ENCODE results near the gene MDP1. TPM values are rescaled to one million over a fixed set of nuclear protein-coding genes. Genes with fewer than 3 reads are reported as not detected.
A peak's percentile ranks its signal among the peaks of the same experiment; 100 is the strongest.
"Not testable (repeated sequence)": the region's sequence is repeated elsewhere in the genome, so short reads cannot be mapped to it uniquely, and the experiment has no call there.

MDP1 gene
- total RNA-seq, 4 donors from 2014 or later: 7.4 to 17.5 (median 10.5) TPM

GRCh38 chr14:24206260-24207103 is 9.4 kb downstream of the MDP1 start:
- Histone ChIP-seq H3K27ac (no peak overlapping the region), H3K36me3 (peaks cover 0 to 75% (median 0%) of the 10 kb centered on the region in 3 donors), H3K4me1 (no peaks in the 10 kb centered on the region), H3K4me3 (no peak overlapping the region), H3K27me3 (no peaks in the 10 kb centered on the region), H3K9me3 (no peaks in the 10 kb centered on the region)
- no peak for DNase-seq
- TF ChIP-seq CTCF (IDR thresholded peaks at IDR 0.05) (no peak), POLR2A (IDR thresholded peaks at IDR 0.05) (no peak)

DNA sequence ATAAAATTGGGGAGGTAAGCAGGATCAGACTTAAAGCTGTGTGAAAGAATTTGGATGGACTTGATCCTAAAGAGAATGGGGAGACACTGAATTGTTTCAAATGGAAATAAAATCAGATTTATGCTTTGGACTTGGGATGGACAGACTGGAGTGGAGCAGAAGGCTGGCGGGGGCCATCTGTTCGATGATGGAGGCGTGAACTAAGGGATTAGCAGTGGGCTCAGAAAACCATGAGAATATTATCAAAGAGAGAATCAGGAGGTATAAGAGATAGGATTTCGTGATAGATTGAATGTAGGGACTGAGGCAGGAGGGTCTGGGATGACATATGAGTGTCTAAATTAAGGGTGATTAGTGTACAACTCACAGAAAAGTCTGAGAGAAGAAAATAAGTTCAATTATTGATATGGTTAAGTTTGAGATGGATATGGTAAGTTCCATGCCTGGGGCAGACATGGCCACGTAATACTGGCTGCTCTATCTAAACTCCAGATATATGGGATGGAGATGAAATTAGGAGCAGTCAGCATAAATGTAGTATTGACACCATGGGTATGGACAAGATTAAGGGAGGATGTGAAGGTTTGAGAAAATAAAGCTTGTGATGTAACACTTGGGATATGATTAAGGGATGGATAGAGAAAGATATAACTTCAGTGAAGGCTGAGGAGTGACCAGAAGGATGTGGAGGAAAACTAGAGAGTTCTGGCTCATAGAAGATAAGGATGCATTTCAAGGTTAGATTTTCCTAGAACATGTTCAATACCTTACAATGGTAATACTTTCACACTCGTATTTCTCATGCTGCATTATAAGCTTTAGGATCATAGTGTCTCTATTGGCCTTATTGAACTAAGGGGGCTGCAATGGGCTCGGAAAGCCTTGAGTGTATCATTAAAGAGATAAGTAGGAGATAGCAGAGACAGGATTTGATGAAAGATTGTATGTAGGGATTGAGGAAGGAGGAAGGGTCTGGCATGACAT is 11.4 kb downstream of the MDP1 start:
- H3K36me3 ChIP-seq: peaks cover 0 to 66% (median 0%) of the 10 kb centered on the region in 3 donors
- no peaks in the 10 kb centered on the region for H3K9me3 ChIP-seq
- no peak for DNase-seq
- no peak overlapping the region for H3K4me3 ChIP-seq
- no peaks in the 10 kb centered on the region for H3K4me1 ChIP-seq
- no peaks in the 10 kb centered on the region for H3K27me3 ChIP-seq
- TF ChIP-seq POLR2A (IDR thresholded peaks at IDR 0.05) (no peak), CTCF (IDR thresholded peaks at IDR 0.05) (no peak)
- H3K27ac ChIP-seq: no peak overlapping the region

DNA sequence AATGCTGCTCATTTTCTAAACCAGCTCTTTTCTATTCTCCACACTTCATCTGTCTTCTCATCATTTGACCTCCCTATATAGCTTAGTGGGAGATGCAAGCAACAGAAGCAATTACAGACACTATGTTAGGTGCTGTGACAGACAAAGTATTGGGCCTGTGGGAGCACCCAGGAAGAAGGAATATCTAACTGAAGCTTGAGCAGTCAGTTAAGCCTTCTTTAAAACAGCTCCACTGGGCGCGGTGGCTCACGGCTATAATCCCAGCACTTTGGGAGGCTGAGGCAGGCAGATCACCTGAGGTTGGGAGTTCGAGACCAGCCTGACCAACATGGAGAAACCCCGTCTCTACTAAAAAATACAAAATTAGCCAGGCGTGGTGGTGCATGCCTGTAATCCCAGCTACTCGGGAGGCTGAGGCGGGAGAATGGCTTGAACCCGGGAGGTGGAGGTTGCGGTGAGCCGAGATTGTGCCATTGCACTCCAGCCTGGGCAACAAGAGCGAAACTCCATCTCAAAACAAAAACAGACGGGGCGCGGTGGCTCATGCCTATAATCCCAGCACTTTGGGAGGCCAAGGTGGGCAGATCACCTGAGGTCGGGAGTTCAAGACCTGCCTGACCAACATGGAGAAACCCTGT is 12.5 kb downstream of the MDP1 start:
- not testable (repeated sequence) for H3K27ac ChIP-seq, H3K4me3 ChIP-seq, DNase-seq, H3K27me3 ChIP-seq, H3K4me1 ChIP-seq, H3K9me3 ChIP-seq
- peaks cover 0 to 56% (median 0%) of the 10 kb centered on the region in 3 donors for H3K36me3 ChIP-seq

GRCh38 chr14:24202538-24202937 is 13.3 kb downstream of the MDP1 start:
- not testable (repeated sequence) for DNase-seq, H3K27me3 ChIP-seq, H3K4me3 ChIP-seq, H3K9me3 ChIP-seq, H3K27ac ChIP-seq
- H3K4me1 ChIP-seq: peaks cover 0 to 15% (median 0%) of the 10 kb centered on the region in 4 donors
- H3K36me3 ChIP-seq: peaks cover 0 to 49% (median 0%) of the 10 kb centered on the region in 3 donors

GRCh38 chr14:24198814-24199524 is 16.9 kb downstream of the MDP1 start:
- H3K36me3 ChIP-seq: peaks cover 0 to 27% (median 0%) of the 10 kb centered on the region in 3 donors
- peaks cover 2 to 38% (median 9%) of the 10 kb centered on the region in 4 donors for H3K4me1 ChIP-seq
- no peak for DNase-seq
- H3K27ac ChIP-seq: peak overlapping the region in 3 of 4 donors; percentile 4 to 76 (median 40)
- H3K4me3 ChIP-seq: no peak overlapping the region
- no peaks in the 10 kb centered on the region for H3K9me3 ChIP-seq
- no peak for TF ChIP-seq POLR2A (IDR thresholded peaks at IDR 0.05)
- TF ChIP-seq CTCF (IDR thresholded peaks at IDR 0.05): no peak
- no peaks in the 10 kb centered on the region for H3K27me3 ChIP-seq

DNA sequence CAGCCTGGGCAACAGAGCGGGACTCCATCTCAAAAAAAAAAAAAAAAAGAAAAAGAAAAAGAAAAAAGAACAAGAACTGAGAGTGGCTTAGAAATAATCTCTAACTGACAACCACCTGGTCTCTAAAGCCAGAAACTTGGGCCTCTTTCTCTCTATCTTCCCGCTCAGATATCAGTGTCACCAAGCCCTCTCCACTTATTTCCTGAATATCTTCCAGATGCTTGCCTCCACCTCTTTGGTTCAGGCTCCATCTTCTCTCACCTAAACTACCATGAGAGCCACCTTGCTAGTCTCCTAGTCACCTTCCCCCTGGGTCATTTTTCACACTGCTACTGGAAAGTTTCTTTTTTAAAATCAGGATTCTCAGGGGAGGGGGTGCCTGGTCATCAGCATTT is 18.8 kb downstream of the MDP1 start:
- TF ChIP-seq CTCF (IDR thresholded peaks at IDR 0.05): no peak
- TF ChIP-seq POLR2A (IDR thresholded peaks at IDR 0.05): no peak
- Histone ChIP-seq H3K4me3 (peak overlapping the region in 2 of 4 donors; percentile 97 to 98), H3K27me3 (no peaks in the 10 kb centered on the region), H3K9me3 (no peaks in the 10 kb centered on the region), H3K36me3 (peaks cover 0 to 27% (median 0%) of the 10 kb centered on the region in 3 donors), H3K27ac (peak overlapping the region in 2 of 4 donors; percentile 96 to 97), H3K4me1 (peaks cover 2 to 38% (median 9%) of the 10 kb centered on the region in 4 donors)
- no peak for DNase-seq
